HL-60 (cell line): ENCODE measurements around the gene MAN1A2.
"Not testable (repeated sequence)": the region's sequence is repeated elsewhere in the genome, so short reads cannot be mapped to it uniquely, and the experiment has no call there.

Source experiments
- DNase-seq, 2 experiments: peaks; one replicate each; pipeline ENCODE4 v3.0.0-alpha.2; 2010 to 2020; ENCODE audit warnings: low read depth in 1 of 2, low spot score in 1 of 2
- H3K27ac ChIP-seq: fragments of 250-450 bp; sonication (Bioruptor Pico); replicated peaks from 2 replicates; pipeline ENCODE4 v1.5.1; 2020; ENCODE audit warnings: mild to moderate bottlenecking, moderate library complexity
- H3K27me3 ChIP-seq: fragments of 250-450 bp; sonication (Bioruptor Pico); 2 replicates; pipeline ENCODE4 v1.5.1; 2021; ENCODE audit warnings: mild to moderate bottlenecking, moderate library complexity; ENCODE audit not compliant: insufficient read depth, poor library complexity, severe bottlenecking
- H3K4me3 ChIP-seq: replicated peaks from 2 replicates; pipeline ENCODE4 v1.5.1; 2011; ENCODE audit warnings: mild to moderate bottlenecking, control low read depth, low read length; ENCODE audit not compliant: insufficient read depth
- CTCF ChIP-seq: IDR thresholded peaks from one replicate; pipeline ENCODE4 v1.5.1; 2011; ENCODE audit warnings: low read length, control low read depth, inconsistent platforms; ENCODE audit not compliant: insufficient read depth
- GABPA ChIP-seq: IDR thresholded peaks from 2 replicates; pipeline ENCODE4 v1.6.1; 2012; ENCODE audit warnings: low read depth
- POLR2AphosphoS5 ChIP-seq: IDR thresholded peaks from 2 replicates; pipeline ENCODE4 v1.6.1; 2012; ENCODE audit warnings: low read depth
- REST ChIP-seq: IDR thresholded peaks from 2 replicates; pipeline ENCODE4 v1.6.1; 2012; ENCODE audit warnings: low read depth; ENCODE audit not compliant: insufficient replicate concordance
- SPI1 ChIP-seq: IDR thresholded peaks from 2 replicates; pipeline ENCODE4 v1.6.1; 2012; ENCODE audit warnings: low read depth, mild to moderate bottlenecking, borderline replicate concordance

MAN1A2 gene

GRCh38 chr1:117447661-117448060, 80.4 kb downstream of the MAN1A2 start:
- Histone ChIP-seq H3K27ac (no peak overlapping the region), H3K27me3 (no peaks in the 10 kb centered on the region), H3K4me3 (no peak overlapping the region)
- no peak for DNase-seq
- TF ChIP-seq POLR2AphosphoS5, result no peak
- TF ChIP-seq GABPA, result no peak
- no peak for TF ChIP-seq REST
- TF ChIP-seq CTCF, result no peak
- no peak for TF ChIP-seq SPI1

GRCh38 chr1:117452216-117452615, 85.0 kb downstream of the MAN1A2 start:
- TF ChIP-seq REST (no peak), SPI1 (no peak), GABPA (no peak), CTCF (no peak), POLR2AphosphoS5 (no peak)
- no peak for DNase-seq

GRCh38 chr1:117453958-117454357, 86.7 kb downstream of the MAN1A2 start:
- Histone ChIP-seq H3K4me3 (no peak overlapping the region), H3K27me3 (no peaks in the 10 kb centered on the region), H3K27ac (no peak overlapping the region)
- TF ChIP-seq POLR2AphosphoS5 (no peak), REST (no peak), CTCF (no peak), SPI1 (no peak), GABPA (no peak)
- DNase-seq, result no peak

More at GRCh38 chr1:117452216-117452615, 85.0 kb downstream of the MAN1A2 start:
- no peak overlapping the region for H3K4me3 ChIP-seq
- no peaks in the 10 kb centered on the region for H3K27me3 ChIP-seq
- no peak overlapping the region for H3K27ac ChIP-seq

- not testable (repeated sequence) for DNase-seq, H3K27me3 ChIP-seq, H3K27ac ChIP-seq, H3K4me3 ChIP-seq
Observed at GRCh38 chr1:117458410-117458809, 91.2 kb downstream of the MAN1A2 start.
